ENCODE results near the gene MESD. TPM values are rescaled to one million over a fixed set of nuclear protein-coding genes. Genes with fewer than 3 reads are reported as not detected.

MESD gene
- polyA plus RNA-seq, 1 of the 3 experiments (the other 2 are of a cell fraction), result 15.2 TPM

GRCh38 chr15:80988148-80988796 is 1.3 kb downstream of the MESD start:
- TF ChIP-seq MAX (IDR thresholded peaks at IDR 0.05; ENCODE audit: low read depth) (no peak), POLR2AphosphoS5 (IDR thresholded peaks at IDR 0.05; ENCODE audit: low read depth, low read length) (no peak), TAF1 (IDR thresholded peaks at IDR 0.05; ENCODE audit: borderline replicate concordance, low read depth, low read length) (no peak)
- ChIA-PET POLR2A (interaction anchor here (1.0 kb wide), 2 partner anchors 9 to 11 kb away, joined by 3 to 4 read pairs; no protein-coding TSS in a partner anchor), CTCF (interaction anchor here (0.5 to 9.0 kb wide), 6 partner anchors 10 to 278 kb away, joined by 3 to 52 read pairs (median 4); no protein-coding TSS in a partner anchor)
- no peak overlapping the region for H2AFZ ChIP-seq (ENCODE audit: low read depth)
- peak overlapping the region; percentile 95 for H3K4me2 ChIP-seq
- no peaks in the 10 kb centered on the region for H3K9me3 ChIP-seq
- no peaks in the 10 kb centered on the region for H3K27me3 ChIP-seq (ENCODE audit: insufficient read depth)
- peak overlapping the region; percentile 61 to 96 for H3K4me3 ChIP-seq (ENCODE audit: low read depth in 2 of 2, low read length in 1 of 2)
- no peaks in the 10 kb centered on the region for H3F3A ChIP-seq (replicated peaks; ENCODE audit: insufficient read depth)
- H3K36me3 ChIP-seq (replicated peaks in 1 of 2; ENCODE audit: control insufficient read depth in 1 of 2, insufficient read depth in 2 of 2, low read length in 1 of 2), result no peaks in the 10 kb centered on the region
- WGBS (ENCODE audit: low lambda C conversion rate), result 70% methylated on average over 8 of the region's 8 CpGs
- peak overlapping the region; percentile 78 for H3K9ac ChIP-seq
- peaks cover 58% of the 10 kb centered on the region for H3K79me2 ChIP-seq (ENCODE audit: insufficient read depth)
- no peaks in the 10 kb centered on the region for H3K9me2 ChIP-seq
- H3K27ac ChIP-seq (ENCODE audit: low read depth in 2 of 2, low read length in 1 of 2), result no peak overlapping the region
- peaks cover 10% of the 10 kb centered on the region for H4K20me1 ChIP-seq (ENCODE audit: insufficient read depth)
- DNase-seq, result no peak
- peaks cover 0 to 13% of the 10 kb centered on the region in 2 experiments; a peak in 2 of 4 replicates for H3K4me1 ChIP-seq (ENCODE audit: control insufficient read depth in 1 of 2, insufficient read depth in 2 of 2, low read depth in 1 of 2, low read length in 1 of 2)

GRCh38 chr15:80986487-80986886 is 3.1 kb downstream of the MESD start:
- TF ChIP-seq JUND (IDR thresholded peaks at IDR 0.05), result no peak
- no peak for TF ChIP-seq RCOR1 (IDR thresholded peaks at IDR 0.05; ENCODE audit: low read length)
- TF ChIP-seq NFIC (IDR thresholded peaks at IDR 0.05; ENCODE audit: borderline replicate concordance), result no peak
- TF ChIP-seq MXI1 (IDR thresholded peaks at IDR 0.05; ENCODE audit: low read depth, low read length), result no peak
- no peak for TF ChIP-seq USF1 (IDR thresholded peaks at IDR 0.05; ENCODE audit: borderline replicate concordance, low read depth)
- no peak for TF ChIP-seq CHD2 (IDR thresholded peaks at IDR 0.05; ENCODE audit: low read length, partially characterized antibody)
- no peak for TF ChIP-seq TEAD4 (IDR thresholded peaks at IDR 0.05; ENCODE audit: borderline replicate concordance, insufficient read depth)
- no peak overlapping the region for H3K27ac ChIP-seq (ENCODE audit: low read depth in 2 of 2, low read length in 1 of 2)
- WGBS (ENCODE audit: low lambda C conversion rate), result 100% methylated on average over 1 of the region's 1 CpG
- no peak overlapping the region for H3K4me2 ChIP-seq
- H3K4me1 ChIP-seq (ENCODE audit: control insufficient read depth in 1 of 2, insufficient read depth in 2 of 2, low read depth in 1 of 2, low read length in 1 of 2), result peaks cover 0 to 13% of the 10 kb centered on the region in 2 experiments; a peak in 2 of 4 replicates
- no peak overlapping the region for H3K9ac ChIP-seq
- ChIA-PET POLR2A (no interaction called here), CTCF (interaction anchor here (0.9 to 9.0 kb wide), 4 partner anchors 12 to 210 kb away, joined by 3 to 52 read pairs (median 4); partner anchors contain the start of gene CEMIP)
- H2AFZ ChIP-seq (ENCODE audit: low read depth), result no peak overlapping the region
- no peaks in the 10 kb centered on the region for H3K9me3 ChIP-seq
- no peaks in the 10 kb centered on the region for H3K36me3 ChIP-seq (replicated peaks in 1 of 2; ENCODE audit: control insufficient read depth in 1 of 2, insufficient read depth in 2 of 2, low read length in 1 of 2)
- H3K4me3 ChIP-seq (ENCODE audit: low read depth in 2 of 2, low read length in 1 of 2), result no peak overlapping the region
- no peak for DNase-seq
- H3K9me2 ChIP-seq, result no peaks in the 10 kb centered on the region
- H4K20me1 ChIP-seq (ENCODE audit: insufficient read depth), result peaks cover 10% of the 10 kb centered on the region
- no peaks in the 10 kb centered on the region for H3K27me3 ChIP-seq (ENCODE audit: insufficient read depth)
- no peaks in the 10 kb centered on the region for H3F3A ChIP-seq (replicated peaks; ENCODE audit: insufficient read depth)
- peaks cover 74% of the 10 kb centered on the region for H3K79me2 ChIP-seq (ENCODE audit: insufficient read depth)

GRCh38 chr15:80985981-80986380 is 3.6 kb downstream of the MESD start:
- Histone ChIP-seq H3K4me3 (ENCODE audit: low read depth in 2 of 2, low read length in 1 of 2) (no peak overlapping the region), H3K36me3 (replicated peaks in 1 of 2; ENCODE audit: control insufficient read depth in 1 of 2, insufficient read depth in 2 of 2, low read length in 1 of 2) (no peaks in the 10 kb centered on the region), H3K27ac (ENCODE audit: low read depth in 2 of 2, low read length in 1 of 2) (no peak overlapping the region), H3F3A (replicated peaks; ENCODE audit: insufficient read depth) (no peaks in the 10 kb centered on the region), H2AFZ (ENCODE audit: low read depth) (no peak overlapping the region), H3K9ac (no peak overlapping the region), H3K79me2 (ENCODE audit: insufficient read depth) (peaks cover 74% of the 10 kb centered on the region), H4K20me1 (ENCODE audit: insufficient read depth) (peaks cover 10% of the 10 kb centered on the region), H3K4me2 (no peak overlapping the region), H3K9me2 (no peaks in the 10 kb centered on the region), H3K4me1 (ENCODE audit: control insufficient read depth in 1 of 2, insufficient read depth in 2 of 2, low read depth in 1 of 2, low read length in 1 of 2) (peaks cover 0 to 13% of the 10 kb centered on the region in 2 experiments; a peak in 2 of 4 replicates), H3K27me3 (ENCODE audit: insufficient read depth) (no peaks in the 10 kb centered on the region), H3K9me3 (no peaks in the 10 kb centered on the region)
- ChIA-PET POLR2A (no interaction called here), CTCF (interaction anchor here (0.9 to 9.0 kb wide), 3 partner anchors 11 to 210 kb away, joined by 3 to 52 read pairs (median 4); no protein-coding TSS in a partner anchor)
- WGBS (ENCODE audit: low lambda C conversion rate), result 96% methylated on average over 5 of the region's 5 CpGs
- DNase-seq, result no peak
- TF ChIP-seq RAD21 (IDR thresholded peaks at IDR 0.05; ENCODE audit: low read length) (no peak), TAF1 (IDR thresholded peaks at IDR 0.05; ENCODE audit: borderline replicate concordance, low read depth, low read length) (no peak), ELF1 (IDR thresholded peaks at IDR 0.05) (no peak), JUND (IDR thresholded peaks at IDR 0.05) (no peak), USF2 (IDR thresholded peaks at IDR 0.05; ENCODE audit: borderline replicate concordance, low read depth, low read length) (no peak), NFIC (IDR thresholded peaks at IDR 0.05; ENCODE audit: borderline replicate concordance) (no peak), GABPA (IDR thresholded peaks at IDR 0.05; ENCODE audit: low read depth) (no peak), MEF2A (IDR thresholded peaks at IDR 0.05; ENCODE audit: borderline replicate concordance, low read depth) (no peak), TCF12 (IDR thresholded peaks at IDR 0.05) (no peak), RFX5 (IDR thresholded peaks at IDR 0.05; ENCODE audit: low read length) (no peak), FOXJ3 (CRISPR knock-in tag; IDR thresholded peaks at IDR 0.05) (no peak), SMC3 (IDR thresholded peaks at IDR 0.05; ENCODE audit: low read depth, low read length) (no peak), EP300 (IDR thresholded peaks at IDR 0.05; ENCODE audit: borderline replicate concordance in 1 of 2, low read depth in 1 of 2, low read length in 1 of 2) (no peak), EZH2phosphoT487 (IDR thresholded peaks at IDR 0.05; ENCODE audit: borderline replicate concordance, low read depth) (no peak)
